Left ventricle myocardium inferior (tissue), 1 donor: ENCODE measurements around the gene KIRREL3. TPM values are rescaled to one million over a fixed set of nuclear protein-coding genes. Genes with fewer than 3 reads are reported as not detected.
A peak's percentile ranks its signal among the peaks of the same experiment; 100 is the strongest.

Experiments
- DNase-seq: peaks from one replicate; pipeline ENCODE4 v3.0.0-alpha.2; 2020
- H3K27ac ChIP-seq: fragments of 200-600 bp; replicated peaks from 2 replicates; pipeline ENCODE4 v1.8.0; 2021
- H3K27me3 ChIP-seq: fragments of 200-600 bp; 2 replicates; pipeline ENCODE4 v1.8.0; 2021; ENCODE audit warnings: low read depth
- H3K36me3 ChIP-seq: fragments of 200-600 bp; 2 replicates; pipeline ENCODE4 v1.8.0; 2021
- H3K4me1 ChIP-seq: fragments of 200-600 bp; 2 replicates; pipeline ENCODE4 v1.8.0; 2021
- H3K4me3 ChIP-seq: fragments of 200-600 bp; 2 replicates; pipeline ENCODE4 v1.8.0; 2021; ENCODE audit warnings: mild to moderate bottlenecking, moderate library complexity
- H3K9me3 ChIP-seq: fragments of 200-600 bp; replicated peaks from 2 replicates; pipeline ENCODE4 v1.8.0; 2021
- CTCF ChIP-seq: fragments of 200-600 bp; IDR thresholded peaks from 2 replicates; pipeline ENCODE4 v1.8.0; 2021; ENCODE audit warnings: antibody characterized with exemption, mild to moderate bottlenecking, borderline replicate concordance
- intact Hi-C: fragments of 100-400 bp; cut with micrococcal nuclease; formaldehyde crosslinking; loops from one replicate; pipeline ENCODE4 v1.11.0; 2022
- total RNA-seq: library from RNA; stranded (reverse); fragmentation: NEBNext Ultra II Directional; extraction: Animal tissue kit (Norgen Biotek cat#: 25700); gene quantifications from one replicate; pipeline ENCODE4 v1.2.1, GENCODE V29; 2021
- donor health status: DM: no; HTN: yes; CAD: no; lungs with severe emphysema.

Gene KIRREL3
- total RNA-seq, 1 donor from 2014 or later, result 0.74 TPM

DNA sequence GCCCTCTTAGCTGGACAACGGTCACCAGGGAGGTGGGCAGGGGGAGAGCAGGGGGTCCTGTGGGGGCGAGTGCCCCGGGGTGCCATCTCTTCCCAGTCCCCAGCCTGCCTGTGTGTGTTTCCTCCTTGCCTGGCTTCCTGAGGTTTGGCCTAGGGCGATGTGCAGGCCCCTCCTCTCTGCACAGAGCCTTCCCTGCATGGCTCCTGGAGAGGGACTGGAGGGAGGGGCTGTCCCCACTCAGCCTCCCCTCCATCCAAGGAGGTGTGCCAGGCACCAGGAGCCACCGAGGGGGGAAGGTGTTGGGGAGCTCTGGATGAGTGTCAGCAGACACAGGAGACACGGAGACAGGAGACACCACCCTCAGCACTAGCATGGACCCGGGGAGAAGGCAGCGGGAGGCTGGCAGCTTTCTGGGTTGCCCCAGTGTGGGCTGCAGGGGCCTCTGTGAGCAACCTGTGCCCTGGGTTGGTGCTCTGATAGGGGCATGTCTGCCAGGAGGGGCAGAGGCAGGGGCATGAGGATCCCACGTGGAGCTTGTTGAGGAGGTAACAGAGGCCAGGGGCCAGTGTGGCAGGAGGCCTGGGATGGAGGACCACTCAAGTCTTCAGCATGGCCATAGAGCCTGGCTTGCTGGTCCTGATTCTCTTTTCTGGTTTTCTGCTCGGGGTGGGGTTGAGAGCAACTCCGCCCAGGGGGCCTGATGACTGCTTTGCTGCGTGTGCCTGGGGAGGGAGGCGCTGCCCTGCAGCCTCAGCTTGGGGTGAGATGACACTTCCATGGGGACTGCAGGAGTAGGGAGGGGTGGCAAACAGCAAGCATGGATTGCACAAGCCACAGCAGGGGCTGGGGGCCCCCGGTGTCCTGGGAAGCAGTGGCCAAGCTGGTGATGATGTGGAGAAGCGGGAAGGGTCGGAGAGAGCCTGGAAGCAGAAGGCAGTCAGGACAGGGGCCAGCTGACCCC is 566.3 kb downstream of the KIRREL3 start:
- intact Hi-C loops, result no loop called here
- no peak for TF ChIP-seq CTCF
- Histone ChIP-seq H3K27me3 (no peaks in the 10 kb centered on the region), H3K27ac (no peak overlapping the region), H3K4me3 (no peak overlapping the region), H3K9me3 (no peaks in the 10 kb centered on the region), H3K36me3 (no peaks in the 10 kb centered on the region), H3K4me1 (peaks cover 67% of the 10 kb centered on the region)
- no peak for DNase-seq

- H3K27ac ChIP-seq, result no peak overlapping the region
- H3K4me3 ChIP-seq, result no peak overlapping the region
- H3K36me3 ChIP-seq, result no peaks in the 10 kb centered on the region
- intact Hi-C loops, result no loop called here
- peaks cover 57% of the 10 kb centered on the region for H3K4me1 ChIP-seq
- H3K27me3 ChIP-seq, result no peaks in the 10 kb centered on the region
- H3K9me3 ChIP-seq, result no peaks in the 10 kb centered on the region
- no peak for DNase-seq
- TF ChIP-seq CTCF, result no peak
These were observed 567.2 kb downstream of the KIRREL3 start for GRCh38 chr11:126433244-126433846.

- TF ChIP-seq CTCF, result no peak
- Histone ChIP-seq H3K36me3 (no peaks in the 10 kb centered on the region), H3K4me1 (peaks cover 54% of the 10 kb centered on the region), H3K9me3 (no peaks in the 10 kb centered on the region), H3K27me3 (no peaks in the 10 kb centered on the region), H3K27ac (peak overlapping the region; percentile 80), H3K4me3 (no peak overlapping the region)
- intact Hi-C loops, result no loop called here
- DNase-seq, result peak; percentile 38
These were observed 568.0 kb downstream of the KIRREL3 start for GRCh38 chr11:126432525-126432924.

- Histone ChIP-seq H3K4me1 (peaks cover 58% of the 10 kb centered on the region), H3K27me3 (no peaks in the 10 kb centered on the region), H3K36me3 (no peaks in the 10 kb centered on the region), H3K27ac (peak overlapping the region; percentile 80), H3K4me3 (no peak overlapping the region), H3K9me3 (no peaks in the 10 kb centered on the region)
- no peak for DNase-seq
- no peak for TF ChIP-seq CTCF
- intact Hi-C loops, result no loop called here
These were observed 568.5 kb downstream of the KIRREL3 start for GRCh38 chr11:126432065-126432461.

GRCh38 chr11:126431401-126432064 is 569.0 kb downstream of the KIRREL3 start:
- no peak for TF ChIP-seq CTCF
- peak overlapping the region; percentile 80 for H3K27ac ChIP-seq

More at GRCh38 chr11:126431401-126432064, 569.0 kb downstream of the KIRREL3 start:
- Histone ChIP-seq H3K4me3 (no peak overlapping the region), H3K27me3 (no peaks in the 10 kb centered on the region), H3K9me3 (no peaks in the 10 kb centered on the region), H3K36me3 (no peaks in the 10 kb centered on the region), H3K4me1 (peaks cover 61% of the 10 kb centered on the region)
- intact Hi-C loops, result no loop called here
- DNase-seq, result peak; percentile 73
